ENCODE data around the gene GSK3A.
A peak's percentile ranks its signal among the peaks of the same experiment; 100 is the strongest.

Gene GSK3A

GRCh38 chr19:42235181-42235580, 7.2 kb downstream of the GSK3A start:
- TF ChIP-seq ZNF221 (tag by site-specific recombination; IDR thresholded peaks at IDR 0.05; ENCODE audit: borderline replicate concordance) (no peak), ZNF398 (tag by site-specific recombination; IDR thresholded peaks at IDR 0.05) (0 out of 2 replicates have a peak, but pooled peaks have one; percentile 7), ZNF600 (tag by site-specific recombination; IDR thresholded peaks at IDR 0.05) (0 out of 2 replicates have a peak, but pooled peaks have one; percentile 16), KLF1 (tag by site-specific recombination; IDR thresholded peaks at IDR 0.05) (no peak), EGR2 (tag by site-specific recombination; IDR thresholded peaks at IDR 0.05; ENCODE audit: low read depth) (peak; percentile 58; the same call in 1 of the 2 replicates), ZNF701 (tag by site-specific recombination; IDR thresholded peaks at IDR 0.05) (no peak)
- peaks cover 84 to 94% of the 10 kb centered on the region in 2 experiments for H3K36me3 ChIP-seq (ENCODE audit: control insufficient read depth in 2 of 2, insufficient read depth in 1 of 2, low read length in 2 of 2)
- CTCF ChIA-PET, result interaction anchor here (0.7 to 2.5 kb wide), 4 partner anchors 8 to 103 kb away, joined by 3 to 9 read pairs (median 4); partner anchors contain the start of gene POU2F2

GRCh38 chr19:42234364-42234763, 8.0 kb downstream of the GSK3A start:
- ChIA-PET POLR2A (interaction anchor here (1.0 to 4.0 kb wide), 7 partner anchors 8 to 68 kb away, joined by 3 to 36 read pairs (median 4); partner anchors contain the start of genes GSK3A, PAFAH1B3, PRR19 and ZNF526), CTCF (interaction anchor here (0.8 to 2.5 kb wide), 6 partner anchors 7 to 440 kb away, joined by 3 to 9 read pairs (median 4); partner anchors contain the start of gene POU2F2)
- no peak overlapping the region for H3K4me3 ChIP-seq (ENCODE audit: low read depth, low read length)
- H3K9me3 ChIP-seq (ENCODE audit: control insufficient read depth, insufficient read depth, low read depth, low read length), result no peaks in the 10 kb centered on the region
- peaks cover 84 to 94% of the 10 kb centered on the region in 2 experiments for H3K36me3 ChIP-seq (ENCODE audit: control insufficient read depth in 2 of 2, insufficient read depth in 1 of 2, low read length in 2 of 2)
- TF ChIP-seq ZNF654 (tag by site-specific recombination; IDR thresholded peaks at IDR 0.05; ENCODE audit: low read depth), result no peak
- no peak for TF ChIP-seq ZNF707 (tag by site-specific recombination; IDR thresholded peaks at IDR 0.05)
- TF ChIP-seq BCL11A (tag by site-specific recombination; IDR thresholded peaks at IDR 0.05; ENCODE audit: low read depth), result no peak
- H3K4me1 ChIP-seq (ENCODE audit: control insufficient read depth, insufficient read depth, low read length), result no peaks in the 10 kb centered on the region
- no peak overlapping the region for H3K27ac ChIP-seq (ENCODE audit: extremely low read depth, low read depth, low read length)

More at GRCh38 chr19:42235181-42235580, 7.2 kb downstream of the GSK3A start:
- H3K4me3 ChIP-seq (ENCODE audit: low read depth, low read length), result no peak overlapping the region
- POLR2A ChIA-PET, result interaction anchor here (1.0 to 4.0 kb wide), 5 partner anchors 8 to 76 kb away, joined by 3 to 36 read pairs (median 5); partner anchors contain the start of genes GSK3A, PAFAH1B3, PRR19 and ZNF526
- H3K27ac ChIP-seq (ENCODE audit: extremely low read depth, low read depth, low read length), result no peak overlapping the region
- H3K9me3 ChIP-seq (ENCODE audit: control insufficient read depth, insufficient read depth, low read depth, low read length), result no peaks in the 10 kb centered on the region
- no peaks in the 10 kb centered on the region for H3K4me1 ChIP-seq (ENCODE audit: control insufficient read depth, insufficient read depth, low read length)

- Histone ChIP-seq H3K27ac (ENCODE audit: extremely low read depth, low read depth, low read length) (peak overlapping the region; percentile 53), H3K4me1 (ENCODE audit: control insufficient read depth, insufficient read depth, low read length) (no peaks in the 10 kb centered on the region), H3K4me3 (ENCODE audit: low read depth, low read length) (no peak overlapping the region), H3K9me3 (ENCODE audit: control insufficient read depth, insufficient read depth, low read depth, low read length) (no peaks in the 10 kb centered on the region), H3K36me3 (ENCODE audit: control insufficient read depth in 2 of 2, insufficient read depth in 1 of 2, low read length in 2 of 2) (peaks cover 84 to 89% of the 10 kb centered on the region in 2 experiments)
- ChIA-PET POLR2A (interaction anchor here (0.9 to 4.0 kb wide), 8 partner anchors 8 to 58 kb away, joined by 3 to 36 read pairs (median 4); partner anchors contain the start of gene GSK3A), CTCF (interaction anchor here (0.7 to 2.5 kb wide), 7 partner anchors 9 to 439 kb away, joined by 3 to 9 read pairs (median 4); partner anchors contain the start of gene POU2F2)
- TF ChIP-seq SP3 (tag by site-specific recombination; IDR thresholded peaks at IDR 0.05) (no peak), ZNF140 (tag by site-specific recombination; IDR thresholded peaks at IDR 0.05) (no peak), ZNF747 (tag by site-specific recombination; IDR thresholded peaks at IDR 0.05) (no peak), ZNF645 (tag by site-specific recombination; IDR thresholded peaks at IDR 0.05) (no peak), ZNF362 (tag by site-specific recombination; IDR thresholded peaks at IDR 0.05) (no peak), ZNF600 (tag by site-specific recombination; IDR thresholded peaks at IDR 0.05) (peak; percentile 98), ZNF449 (tag by site-specific recombination; IDR thresholded peaks at IDR 0.05) (no peak), ZNF626 (tag by site-specific recombination; IDR thresholded peaks at IDR 0.05) (no peak)
Measured at GRCh38 chr19:42233678-42234292, 8.6 kb downstream of the GSK3A start.
